Body of pancreas (tissue), 4 donors: ENCODE results near the gene APC2.

Source experiments
- CTCF ChIP-seq, 7 experiments: fragments of 450-650 bp in 4 of 7; fragments of 200-600 bp in 3 of 7; sonication (generic) in 3 of 7; IDR thresholded peaks; one replicate each; pipeline ENCODE4 v1.5.1; 2016 to 2019; ENCODE audit warnings: antibody characterized with exemption in 7 of 7
- POLR2A ChIP-seq, 3 donors: fragments of 450-650 bp; IDR thresholded peaks; one replicate each; pipeline ENCODE4 v1.6.1; 2016; ENCODE audit warnings: antibody characterized with exemption in 3 of 3, mild to moderate bottlenecking in 2 of 3

GRCh38 chr19:1418496-1418775 lies 31.5 kb upstream of the APC2 start:
- TF ChIP-seq CTCF (IDR thresholded peaks at IDR 0.05) (no peak), POLR2A (IDR thresholded peaks at IDR 0.05) (no peak)
